Lower lobe of right lung (tissue), 2 donors: ENCODE measurements around the gene TENT4B. TPM values are rescaled to one million over a fixed set of nuclear protein-coding genes. Genes with fewer than 3 reads are reported as not detected.

Source experiments
- ATAC-seq, 2 donors: fragments of 200-7000 bp; cut with Tn5 transposase; one replicate each; pipeline ENCODE4 v1.9.1; 2020 to 2022; ENCODE audit warnings: mild to moderate bottlenecking in 2 of 2, moderate library complexity in 2 of 2
- DNase-seq: peaks from one replicate; pipeline ENCODE4 v3.0.0-alpha.2; 2020
- H3K27ac ChIP-seq: fragments of 200-600 bp; one replicate; pipeline ENCODE4 v1.8.0; 2022
- H3K27me3 ChIP-seq: fragments of 200-600 bp; one replicate; pipeline ENCODE4 v1.8.0; 2022; ENCODE audit warnings: low read depth
- H3K36me3 ChIP-seq: fragments of 200-600 bp; one replicate; pipeline ENCODE4 v1.8.0; 2022; ENCODE audit warnings: mild to moderate bottlenecking
- H3K4me1 ChIP-seq: fragments of 200-600 bp; one replicate; pipeline ENCODE4 v1.8.0; 2022
- H3K4me3 ChIP-seq: fragments of 200-600 bp; one replicate; pipeline ENCODE4 v1.8.0; 2022; ENCODE audit warnings: mild to moderate bottlenecking
- H3K9me3 ChIP-seq: fragments of 200-600 bp; one replicate; pipeline ENCODE4 v1.8.0; 2022
- CTCF ChIP-seq: fragments of 200-600 bp; IDR thresholded peaks from one replicate; pipeline ENCODE4 v1.8.0; 2022; ENCODE audit warnings: antibody characterized with exemption, mild to moderate bottlenecking
- intact Hi-C: fragments of 100-400 bp; cut with DNase I; formaldehyde crosslinking; loops from one replicate; pipeline ENCODE4 v1.11.0; 2022
- total RNA-seq: library from RNA; stranded (reverse); fragmentation: NEBNext Ultra II Directional; extraction: Animal tissue kit (Norgen Biotek cat#: 25700); gene quantifications from one replicate; pipeline ENCODE4 v1.2.1, GENCODE V29; 2021
- donor health status: DM: no; HTN: yes; CAD: no; lungs with severe emphysema.

The TENT4B gene
- total RNA-seq, 1 donor from 2014 or later, result 12.8 TPM

- intact Hi-C loops, result no loop called here
- TF ChIP-seq CTCF, result no peak
- no peaks in the 10 kb centered on the region for H3K9me3 ChIP-seq
- H3K4me1 ChIP-seq, result peaks cover 60% of the 10 kb centered on the region
- DNase-seq (peak; percentile 84), ATAC-seq (peak; percentile 83 to 89)
- no peaks in the 10 kb centered on the region for H3K27me3 ChIP-seq
- no peaks in the 10 kb centered on the region for H3K36me3 ChIP-seq
- H3K27ac ChIP-seq, result peak within 1 kb of the TSS; percentile 81
- H3K4me3 ChIP-seq, result peak within 1 kb of the TSS; percentile 58
Observed at GRCh38 chr16:50266337-50267091, 113.4 kb downstream of the TENT4B start, which contains the start of gene ADCY7. Gene ADCY7 (plus strand): TSS chr16:50266551. CDS start chr16:50288180, 21,629 bp downstream.

- no peak for ATAC-seq
- no peaks in the 10 kb centered on the region for H3K27me3 ChIP-seq
- H3K4me3 ChIP-seq, result peak overlapping the region; percentile 58
- H3K4me1 ChIP-seq, result peaks cover 53% of the 10 kb centered on the region
- no peaks in the 10 kb centered on the region for H3K9me3 ChIP-seq
- DNase-seq, result peak; percentile 37
- no peaks in the 10 kb centered on the region for H3K36me3 ChIP-seq
- intact Hi-C loops, result no loop called here
- H3K27ac ChIP-seq, result peak overlapping the region; percentile 81
- no peak for TF ChIP-seq CTCF
Observed at GRCh38 chr16:50267151-50267631, 114.1 kb downstream of the TENT4B start.

GRCh38 chr16:50267651-50268050 is 114.5 kb downstream of the TENT4B start:
- DNase-seq (peak; percentile 51), ATAC-seq (no peak)
- TF ChIP-seq CTCF, result no peak
- intact Hi-C loops, result no loop called here
- no peaks in the 10 kb centered on the region for H3K36me3 ChIP-seq
- H3K27me3 ChIP-seq, result no peaks in the 10 kb centered on the region
- H3K9me3 ChIP-seq, result no peaks in the 10 kb centered on the region
- peak overlapping the region; percentile 58 for H3K4me3 ChIP-seq
- H3K27ac ChIP-seq, result peak overlapping the region; percentile 81
- H3K4me1 ChIP-seq, result peaks cover 56% of the 10 kb centered on the region

- Histone ChIP-seq H3K4me1 (peaks cover 63% of the 10 kb centered on the region), H3K27ac (peak overlapping the region; percentile 81), H3K9me3 (no peaks in the 10 kb centered on the region), H3K4me3 (no peak overlapping the region), H3K27me3 (no peaks in the 10 kb centered on the region), H3K36me3 (no peaks in the 10 kb centered on the region)
- ATAC-seq (no peak), DNase-seq (no peak)
- intact Hi-C loops, result no loop called here
- TF ChIP-seq CTCF, result no peak
Observed at GRCh38 chr16:50268352-50268751, 115.2 kb downstream of the TENT4B start.

- TF ChIP-seq CTCF, result no peak
- no peak overlapping the region for H3K4me3 ChIP-seq
- H3K9me3 ChIP-seq, result no peaks in the 10 kb centered on the region
- intact Hi-C loops, result no loop called here
- H3K4me1 ChIP-seq, result peaks cover 70% of the 10 kb centered on the region
- ATAC-seq, result no peak
- no peaks in the 10 kb centered on the region for H3K27me3 ChIP-seq
- no peaks in the 10 kb centered on the region for H3K36me3 ChIP-seq
- DNase-seq, result no peak
- no peak overlapping the region for H3K27ac ChIP-seq
Observed at GRCh38 chr16:50269061-50269705, 116.1 kb downstream of the TENT4B start.
